ENCODE measurements around the gene ELF1. TPM values are rescaled to one million over a fixed set of nuclear protein-coding genes. Genes with fewer than 3 reads are reported as not detected.
"Not testable (repeated sequence)": the region's sequence is repeated elsewhere in the genome, so short reads cannot be mapped to it uniquely, and the experiment has no call there.

Gene ELF1
- total RNA-seq, 1 donor from 2014 or later = 61.7 TPM

DNA sequence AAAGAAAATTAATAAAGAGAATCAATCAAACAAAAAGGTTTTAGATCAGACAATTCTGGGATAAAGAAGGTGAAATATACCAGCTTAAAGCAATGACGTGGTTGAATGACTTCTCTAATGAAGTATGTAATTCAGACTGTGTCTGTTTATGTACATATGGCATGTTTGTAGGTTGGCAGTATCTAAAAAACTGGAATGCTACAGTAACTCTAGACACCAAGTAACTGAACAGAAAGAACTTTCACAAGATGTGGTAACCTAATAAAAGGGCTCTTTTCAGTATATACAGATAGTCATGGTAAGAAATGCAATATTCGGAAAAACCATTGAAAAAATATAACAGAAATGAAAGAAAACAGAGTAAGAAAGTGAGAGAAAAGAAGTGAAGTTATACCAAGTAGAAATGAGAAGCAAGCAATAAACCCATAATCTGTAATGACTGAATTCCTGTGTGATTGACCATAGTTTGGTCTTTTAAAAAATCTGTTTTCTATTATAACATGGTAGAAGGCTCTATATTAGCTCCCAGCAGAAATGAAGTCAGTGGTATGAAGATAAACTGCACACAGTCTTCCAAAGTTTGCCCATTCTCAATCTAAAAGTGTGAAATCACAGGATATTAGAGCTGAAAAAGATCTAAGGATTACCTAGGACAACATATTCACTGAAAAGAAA is 31.4 kb downstream of the ELF1 start:
- intact Hi-C loops (cut with DNase I) = no loop called here
- DNase-seq (ENCODE audit: low spot score) (no peak), ATAC-seq (no peak)

DNA sequence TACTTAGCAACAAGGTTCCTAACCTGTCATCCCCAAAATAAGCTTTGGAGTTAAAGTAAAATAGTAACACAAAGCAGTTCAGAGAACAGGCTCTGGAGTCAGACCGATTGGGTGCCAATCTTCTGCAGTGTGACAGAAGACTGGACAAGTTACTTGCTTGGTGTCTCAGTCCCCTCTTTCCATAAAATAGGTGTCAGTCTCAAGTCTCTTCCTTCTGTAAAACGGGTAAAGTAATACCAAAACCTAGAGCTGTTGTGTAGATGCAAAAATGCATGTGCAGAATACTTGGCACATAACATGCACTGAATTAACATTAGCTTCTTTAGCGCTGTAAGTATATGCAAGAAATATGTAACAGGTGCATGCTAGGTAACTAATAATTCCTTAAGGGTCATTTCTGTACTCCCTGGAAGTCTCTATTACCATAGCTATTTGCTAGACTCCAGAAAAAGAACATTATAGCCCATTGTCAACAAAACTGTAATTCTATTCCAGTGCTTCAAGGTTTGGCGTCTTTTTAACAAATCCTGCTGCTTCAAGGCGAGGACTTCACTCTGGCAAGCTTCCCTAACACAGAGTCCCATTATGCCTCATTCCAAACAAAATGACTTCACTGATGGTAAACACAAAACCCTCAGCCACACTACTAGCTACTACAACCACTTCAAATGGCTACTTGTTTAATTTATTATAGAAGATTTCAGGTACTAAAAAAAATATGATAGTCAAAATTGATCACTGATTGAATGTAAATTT is 32.8 kb downstream of the ELF1 start:
- ATAC-seq (peak; percentile 70), DNase-seq (ENCODE audit: low spot score) (no peak)
- intact Hi-C loops (cut with DNase I) = no loop called here

DNA sequence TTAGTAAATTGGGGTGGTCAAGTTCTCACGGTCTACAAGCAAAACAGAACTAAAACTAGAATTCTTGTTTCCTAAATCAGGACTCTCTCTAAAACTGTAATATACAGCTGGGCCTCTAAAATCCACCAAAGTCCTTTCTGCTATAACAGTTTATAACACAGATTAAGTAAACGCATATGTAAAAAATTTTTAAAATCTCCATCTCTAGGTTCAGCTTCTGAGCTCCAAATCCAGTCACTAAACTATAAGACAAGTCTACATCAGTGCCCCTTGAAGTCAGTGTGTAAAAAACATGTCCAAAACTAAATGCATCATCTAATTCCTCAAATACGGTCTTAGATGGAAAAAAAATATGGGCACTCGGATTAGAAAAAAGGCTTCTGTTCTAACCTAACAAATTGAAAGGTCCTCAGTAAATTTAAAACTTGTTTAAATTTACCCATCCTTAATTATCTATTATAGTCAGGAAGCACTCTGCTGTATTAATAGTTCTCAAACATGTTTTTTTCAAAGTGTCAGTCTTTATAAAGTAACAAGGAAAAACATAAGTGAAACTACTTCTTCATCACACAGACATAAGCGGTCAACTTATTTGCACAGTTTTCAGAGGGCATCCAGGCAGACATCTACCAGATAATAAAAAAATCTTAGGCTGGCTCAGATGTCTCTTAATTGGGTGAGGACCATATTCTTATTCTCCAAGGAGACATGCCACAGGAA is 33.6 kb downstream of the ELF1 start:
- DNase-seq (ENCODE audit: low spot score) (no peak), ATAC-seq (no peak)
- intact Hi-C loops (cut with DNase I) = no loop called here

DNA sequence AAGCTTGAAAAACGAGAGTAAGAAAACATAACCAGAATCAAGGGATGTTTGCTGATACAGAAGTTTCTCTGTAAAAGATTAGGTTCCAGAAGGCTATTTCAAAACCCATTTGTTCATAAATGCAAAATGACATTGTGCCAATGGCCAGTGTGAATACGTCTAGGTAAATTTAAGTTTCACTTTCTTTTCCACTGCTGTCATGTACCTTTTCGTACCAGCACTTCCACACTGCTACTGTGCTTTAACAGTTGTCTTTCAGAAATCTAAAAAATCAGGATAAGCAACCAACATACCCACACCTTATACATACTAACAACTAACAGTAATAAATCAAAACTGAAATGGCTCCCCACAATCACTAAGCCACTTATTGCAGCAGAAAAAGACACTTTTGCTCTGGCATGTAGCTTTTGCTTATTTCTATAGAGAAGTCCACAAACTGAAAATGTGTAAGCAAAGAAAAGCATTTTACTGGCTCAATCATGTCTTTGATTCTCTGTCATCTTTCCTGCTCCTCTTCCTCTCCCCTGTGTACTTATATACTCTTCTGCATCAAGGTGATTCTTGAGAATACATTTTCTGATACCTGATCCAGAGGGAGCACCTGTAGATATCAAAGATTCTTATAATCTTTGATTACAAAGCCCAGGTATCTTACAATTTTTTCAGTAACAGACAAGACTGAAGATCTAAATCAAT is 34.3 kb downstream of the ELF1 start:
- ATAC-seq = no peak
- intact Hi-C loops (cut with DNase I) = no loop called here
- no peak for DNase-seq (ENCODE audit: low spot score)

DNA sequence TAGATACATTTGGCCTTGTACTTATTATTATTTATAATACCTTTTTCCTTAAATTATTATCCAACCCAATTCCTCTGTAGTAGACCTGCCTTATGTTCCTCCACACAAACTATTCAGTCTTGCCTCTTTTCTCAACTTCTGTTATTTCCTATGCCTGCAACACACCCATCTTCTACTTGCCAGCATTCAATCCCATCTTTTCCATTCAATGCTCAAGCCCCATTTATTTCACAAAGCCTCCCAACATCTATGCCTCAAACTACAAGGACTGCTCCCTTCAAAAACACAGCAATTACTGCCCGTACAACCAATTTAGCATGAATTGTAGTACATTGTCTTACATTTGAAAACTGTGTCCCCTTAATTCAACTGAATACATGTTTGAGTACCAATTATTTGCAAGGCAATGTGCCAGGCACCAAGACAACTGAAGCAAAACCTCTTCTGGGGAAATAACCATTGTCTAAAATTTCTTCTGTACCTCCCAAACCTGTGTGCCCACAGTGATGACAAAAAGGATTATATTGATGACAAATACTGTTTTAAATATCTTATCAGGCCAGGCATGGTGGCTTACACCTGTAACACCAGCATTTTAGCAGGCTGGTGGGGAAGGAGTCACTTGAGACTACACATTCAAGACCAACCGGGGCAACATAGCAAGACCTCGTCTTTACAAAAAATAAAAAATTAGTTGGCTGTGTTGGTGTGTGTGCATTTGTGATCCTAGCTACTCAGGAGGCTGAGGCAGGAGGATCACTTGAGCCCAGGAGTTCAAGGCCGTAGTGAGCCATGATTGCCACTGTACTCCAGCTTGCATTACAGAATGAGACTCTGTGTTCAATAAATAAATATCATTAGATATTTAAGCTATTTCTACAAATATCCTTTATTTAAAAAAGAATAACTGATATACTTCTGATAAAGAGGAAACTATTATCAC is 35.1 kb downstream of the ELF1 start:
- intact Hi-C loops (cut with DNase I) = no loop called here
- no peak for DNase-seq (ENCODE audit: low spot score)
- ATAC-seq = no peak

DNA sequence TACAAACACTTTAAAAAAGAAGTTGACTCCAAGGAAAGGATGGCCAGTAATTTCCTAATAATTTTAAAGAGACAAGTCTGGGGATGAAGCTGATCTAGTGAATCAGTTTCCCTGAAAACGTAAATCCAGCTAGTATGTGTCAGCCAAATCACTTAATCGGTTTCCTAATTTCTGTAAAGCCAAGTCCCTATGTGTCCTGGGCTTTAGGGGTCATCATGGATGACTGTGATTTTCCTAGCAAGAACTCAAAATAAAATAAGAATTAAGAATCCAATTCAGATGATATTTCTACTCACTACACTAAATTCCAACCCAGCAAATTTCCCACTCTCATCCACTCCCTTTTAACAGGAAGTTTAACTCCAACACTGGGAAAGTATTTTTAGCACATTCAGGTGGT is 35.9 kb downstream of the ELF1 start:
- ATAC-seq (peak; percentile 21), DNase-seq (ENCODE audit: low spot score) (no peak)
- intact Hi-C loops (cut with DNase I) = no loop called here

DNA sequence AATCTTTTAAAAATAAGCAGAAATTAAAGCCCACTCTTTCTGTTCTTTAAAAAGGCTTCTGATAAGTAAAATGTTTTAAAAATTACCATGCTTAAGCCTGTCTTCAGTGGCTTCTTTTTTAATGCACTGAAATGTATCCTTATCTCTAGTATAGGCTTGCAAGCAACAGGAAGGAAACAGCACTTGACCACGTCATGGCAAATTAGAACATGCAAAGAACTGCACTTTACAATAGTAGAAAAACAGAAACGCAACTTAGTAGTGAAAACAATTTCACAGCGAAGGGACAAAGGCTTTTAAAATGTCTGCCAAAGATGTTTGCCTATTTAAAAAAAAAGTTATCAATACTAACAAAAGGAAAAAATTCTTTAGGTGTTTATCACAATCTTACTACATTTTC is 36.3 kb downstream of the ELF1 start:
- no peak for DNase-seq (ENCODE audit: low spot score)
- intact Hi-C loops (cut with DNase I) = no loop called here
- ATAC-seq = peak; percentile 79

DNA sequence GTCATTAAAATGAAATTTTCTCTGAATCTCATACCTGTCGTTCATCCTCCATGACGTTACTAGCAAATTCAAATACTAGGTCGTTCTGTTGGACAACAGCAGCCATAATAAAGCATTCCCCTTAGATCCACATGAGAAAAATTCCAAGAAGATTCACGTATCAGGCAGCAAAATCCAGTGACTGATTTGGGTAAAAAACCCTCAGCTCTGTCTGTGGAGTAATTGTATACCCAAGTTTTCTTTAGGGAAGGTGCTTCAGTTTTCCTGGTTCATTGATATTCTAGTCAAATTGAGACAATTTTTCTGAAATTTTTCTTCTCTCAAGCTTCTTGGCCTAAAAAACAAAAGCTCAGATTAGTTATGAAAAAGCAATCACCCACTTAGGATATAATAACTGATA is 37.2 kb downstream of the ELF1 start:
- DNase-seq (ENCODE audit: low spot score) = no peak
- intact Hi-C loops (cut with DNase I) = no loop called here
- no peak for ATAC-seq

DNA sequence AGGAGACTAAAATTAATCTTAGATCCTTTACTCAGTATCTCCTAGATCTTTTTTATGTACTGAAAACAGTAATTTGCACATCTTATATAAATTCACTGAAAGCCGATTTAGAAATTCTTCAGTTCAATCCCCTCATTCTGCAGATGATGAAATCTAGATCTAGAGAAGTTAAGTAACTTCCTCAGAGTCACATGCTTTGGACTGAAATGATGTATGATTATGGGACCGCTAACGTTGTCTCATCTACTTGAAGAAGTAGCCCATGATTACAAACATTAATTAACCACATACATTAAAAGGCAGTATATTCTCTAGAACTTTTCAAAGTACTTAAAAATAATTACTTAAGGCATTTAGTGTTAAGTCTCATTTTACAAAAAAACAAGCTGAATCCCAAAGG is 37.8 kb downstream of the ELF1 start:
- peak; percentile 41 for ATAC-seq
- intact Hi-C loops (cut with DNase I) = no loop called here
- no peak for DNase-seq (ENCODE audit: low spot score)

DNA sequence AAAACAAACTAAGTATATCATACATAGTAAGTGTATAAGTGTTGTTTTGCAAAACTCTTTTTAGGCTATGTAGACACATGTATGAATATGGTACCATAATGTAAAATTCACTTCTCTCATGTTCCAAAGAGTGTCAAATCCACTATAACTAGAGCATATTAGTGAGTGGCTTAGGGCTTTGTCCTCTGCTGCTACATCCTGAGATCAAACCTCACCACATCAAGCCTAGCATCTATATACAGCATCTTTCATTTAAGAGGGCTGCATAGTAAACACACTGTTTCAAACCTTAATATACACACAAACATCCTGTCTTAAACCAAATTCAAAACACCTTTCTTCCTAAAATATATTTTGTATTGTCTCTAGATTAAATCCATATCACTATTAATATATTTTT is 38.7 kb downstream of the ELF1 start:
- DNase-seq (ENCODE audit: low spot score) (no peak), ATAC-seq (no peak)
- intact Hi-C loops (cut with DNase I) = no loop called here

DNA sequence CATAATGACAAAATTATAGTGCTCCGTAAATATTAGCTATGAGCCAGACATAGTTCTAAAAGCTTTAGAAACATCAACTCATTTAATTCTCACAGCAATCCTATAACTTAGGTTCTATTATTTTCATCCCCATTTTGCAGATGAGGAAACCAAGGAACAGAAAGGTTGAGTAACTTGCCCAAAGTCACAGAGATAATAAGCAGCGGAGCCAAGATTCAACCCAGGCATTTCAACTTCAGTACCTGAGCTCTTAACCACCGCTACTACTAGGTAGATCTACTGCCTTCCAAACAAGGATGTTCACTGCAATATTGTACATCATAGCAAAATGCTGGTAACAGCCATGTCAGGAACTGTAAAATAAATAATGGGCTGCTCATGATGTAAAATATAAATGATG is 39.9 kb downstream of the ELF1 start:
- DNase-seq (ENCODE audit: low spot score) (no peak), ATAC-seq (no peak)
- intact Hi-C loops (cut with DNase I) = no loop called here

DNA sequence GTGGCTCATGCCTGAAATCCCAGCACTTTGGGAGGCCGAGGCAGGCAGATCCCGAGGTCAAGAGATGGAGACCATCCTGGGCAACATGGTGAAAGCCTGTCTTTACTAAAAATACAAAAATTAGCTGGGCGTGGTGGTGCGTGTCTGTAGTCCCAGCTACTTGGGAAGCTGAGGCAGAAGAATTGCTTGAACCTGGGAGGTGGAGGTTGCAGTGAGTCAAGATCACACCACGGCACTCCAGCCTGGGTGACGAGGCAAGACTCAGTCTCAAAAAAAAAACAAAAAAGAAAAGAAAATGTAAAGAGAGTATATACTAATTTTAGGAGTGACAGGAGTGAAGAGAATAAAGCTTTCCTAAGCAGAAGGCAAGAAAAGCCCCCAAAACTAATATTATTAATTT is 41.0 kb downstream of the ELF1 start:
- DNase-seq (ENCODE audit: low spot score); ATAC-seq; intact Hi-C loops (cut with DNase I): not testable (repeated sequence)

DNA sequence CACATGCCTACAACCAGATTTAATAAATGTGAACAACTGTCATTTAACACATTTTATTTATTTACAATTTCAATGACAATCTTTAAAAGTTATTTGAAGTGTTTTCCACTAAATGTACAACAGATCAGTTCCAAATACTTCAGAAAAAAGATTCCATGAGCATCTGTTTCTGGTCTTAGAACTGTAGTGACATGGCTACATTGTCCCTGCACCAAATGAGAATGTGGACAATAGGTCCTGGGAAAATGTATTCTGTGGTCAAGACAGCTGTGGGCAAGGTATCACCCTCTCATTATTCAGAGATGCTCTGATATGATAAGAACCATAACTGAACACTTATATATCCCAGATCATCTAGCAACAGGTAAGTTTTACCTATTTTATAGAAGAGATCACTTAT is 43.7 kb downstream of the ELF1 start:
- no peak for ATAC-seq
- intact Hi-C loops (cut with DNase I) = no loop called here
- DNase-seq (ENCODE audit: low spot score) = no peak

DNA sequence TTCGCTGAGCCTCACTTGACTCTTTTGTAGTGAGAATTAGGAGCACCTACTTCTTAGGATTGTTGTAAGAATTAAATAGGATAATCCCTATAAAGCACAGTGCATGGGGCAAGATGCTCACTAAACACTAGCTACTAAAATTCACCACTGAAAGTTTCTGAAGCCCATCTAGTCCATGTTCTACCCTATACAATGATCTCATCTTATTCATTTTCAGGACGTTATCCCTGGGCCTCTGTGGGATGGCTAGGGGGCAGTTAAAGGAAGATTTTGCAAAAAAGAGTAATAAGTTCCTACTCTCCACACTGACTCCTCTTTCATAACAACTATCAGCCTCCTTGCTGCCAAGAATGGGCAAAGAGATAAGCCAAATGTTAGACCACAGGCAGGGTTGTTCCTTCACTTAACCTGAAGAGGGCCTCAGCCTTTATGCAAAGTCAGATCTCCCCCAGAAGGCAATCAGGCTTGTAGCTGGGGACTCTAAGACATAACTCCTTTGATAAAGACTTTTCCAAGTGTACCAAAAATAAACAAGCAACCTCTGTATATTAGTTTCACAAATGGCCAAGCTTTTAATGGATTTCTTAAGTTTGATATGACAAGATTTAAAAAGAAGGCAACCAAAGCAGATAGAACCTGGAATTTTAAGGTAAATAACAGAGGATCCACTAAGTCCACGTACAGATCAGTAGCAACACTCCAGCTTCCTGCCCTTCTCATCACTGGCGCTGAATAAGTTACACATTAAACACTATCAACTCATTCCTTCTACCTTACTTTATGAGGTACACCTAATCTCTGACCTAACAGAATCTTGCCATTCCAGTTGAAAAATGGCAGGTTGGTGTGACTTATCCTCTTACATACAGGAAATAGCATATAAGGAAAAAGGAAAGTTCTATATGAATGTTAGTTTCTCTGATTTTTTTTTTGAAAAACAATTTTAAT is 44.4 kb downstream of the ELF1 start:
- intact Hi-C loops (cut with DNase I) = no loop called here
- no peak for DNase-seq (ENCODE audit: low spot score)
- peak; percentile 82 for ATAC-seq

DNA sequence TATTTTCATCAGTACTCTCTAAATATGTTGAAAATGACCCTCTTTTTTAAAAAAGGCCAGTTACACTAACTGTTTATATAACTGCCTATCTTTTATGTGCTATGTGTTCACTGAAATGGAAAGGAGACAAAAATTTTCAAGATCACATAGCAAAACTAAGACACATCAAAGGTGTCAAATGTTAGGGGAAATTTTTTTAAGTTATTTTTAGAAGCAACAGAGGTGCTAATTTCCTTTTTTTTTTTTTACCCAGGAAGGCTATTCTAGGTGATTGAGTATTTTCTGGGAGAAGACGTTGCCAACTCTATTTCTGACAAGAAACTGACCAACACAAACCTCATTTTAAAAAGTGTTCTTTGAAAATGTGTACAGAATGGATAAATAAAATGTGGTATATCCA is 45.7 kb downstream of the ELF1 start:
- ATAC-seq (no peak), DNase-seq (ENCODE audit: low spot score) (no peak)
- intact Hi-C loops (cut with DNase I) = no loop called here

DNA sequence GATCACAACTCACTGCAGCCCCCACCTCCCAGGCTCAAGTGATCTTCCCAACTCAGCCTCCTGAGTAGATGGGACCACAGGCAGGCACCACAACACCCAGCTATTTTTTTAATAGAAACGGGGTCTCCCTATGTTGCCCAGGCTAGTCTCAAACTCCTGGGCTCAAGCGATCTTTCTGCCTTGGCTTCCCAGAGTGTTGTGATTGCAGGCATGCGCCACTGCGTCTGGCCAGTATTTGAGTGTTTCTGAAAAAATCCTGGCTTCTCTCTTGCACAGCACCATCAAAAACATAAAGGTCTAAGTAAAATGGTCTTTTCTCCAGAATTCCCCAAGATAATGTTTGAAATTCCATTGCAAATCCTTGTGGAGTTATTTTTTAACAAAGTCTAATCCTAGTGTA is 47.8 kb downstream of the ELF1 start:
- DNase-seq (ENCODE audit: low spot score) = no peak
- ATAC-seq = no peak
- intact Hi-C loops (cut with DNase I) = no loop called here

DNA sequence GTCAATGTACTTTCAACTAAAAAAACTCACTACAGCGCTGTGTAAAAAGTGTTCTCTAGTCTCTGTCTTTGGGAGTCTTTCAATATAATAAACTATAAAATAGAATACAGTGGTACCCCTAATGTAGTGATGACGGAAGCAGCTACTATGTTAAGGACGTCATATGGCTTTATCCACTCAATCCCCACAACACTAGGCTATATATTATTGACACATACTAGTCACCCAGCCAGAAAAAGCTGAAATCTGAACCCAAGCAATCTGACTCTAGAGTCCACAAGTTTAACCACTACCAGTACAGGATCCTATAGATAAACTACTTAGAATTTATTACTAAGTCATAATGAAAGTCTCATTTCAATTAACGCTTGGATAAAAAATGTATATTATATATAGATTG is 48.3 kb downstream of the ELF1 start:
- ATAC-seq (no peak), DNase-seq (ENCODE audit: low spot score) (no peak)
- intact Hi-C loops (cut with DNase I) = no loop called here
